Bronchial epithelial cell (primary cell): ENCODE measurements around the gene NEO1. TPM values are rescaled to one million over a fixed set of nuclear protein-coding genes. Genes with fewer than 3 reads are reported as not detected.

ENCODE experiments used
- DNase-seq: peaks from one replicate; pipeline ENCODE4 v3.0.0-alpha.2; 2010; ENCODE audit warnings: low read depth
- FAIRE-seq: peaks from 2 replicates; lab custom pipeline; 2011; peaks lifted over from hg19 to GRCh38; lab: Jason Lieb, UNC
- H3K27me3 ChIP-seq: 2 replicates; pipeline ENCODE4 v1.5.1; 2011; ENCODE audit warnings: low read length; ENCODE audit not compliant: control insufficient read depth, insufficient read depth
- H3K36me3 ChIP-seq: 2 replicates; pipeline ENCODE4 v1.5.1; 2011; ENCODE audit warnings: low read length; ENCODE audit not compliant: control insufficient read depth, insufficient read depth
- H3K4me3 ChIP-seq: 2 replicates; pipeline ENCODE4 v1.5.1; 2011; ENCODE audit warnings: mild to moderate bottlenecking, low read depth, low read length, control low read depth
- total RNA-seq: library from RNA; depleted of rRNA; stranded (reverse); fragments of >200 nt; gene quantifications from 2 replicates; pipeline ENCODE4 v1.2.1, GENCODE V29; 2014
- TF ChIP-seq, protein P1 (sequence below): IDR thresholded peaks from 2 replicates; pipeline ENCODE4 v1.5.1; 2011; ENCODE audit warnings: mild to moderate bottlenecking, moderate library complexity, low read length, control low read depth, inconsistent platforms; ENCODE audit not compliant: insufficient read depth, severe bottlenecking

NEO1 gene
- total RNA-seq, 1 donor from 2014 or later, result 10.5 TPM

DNA sequence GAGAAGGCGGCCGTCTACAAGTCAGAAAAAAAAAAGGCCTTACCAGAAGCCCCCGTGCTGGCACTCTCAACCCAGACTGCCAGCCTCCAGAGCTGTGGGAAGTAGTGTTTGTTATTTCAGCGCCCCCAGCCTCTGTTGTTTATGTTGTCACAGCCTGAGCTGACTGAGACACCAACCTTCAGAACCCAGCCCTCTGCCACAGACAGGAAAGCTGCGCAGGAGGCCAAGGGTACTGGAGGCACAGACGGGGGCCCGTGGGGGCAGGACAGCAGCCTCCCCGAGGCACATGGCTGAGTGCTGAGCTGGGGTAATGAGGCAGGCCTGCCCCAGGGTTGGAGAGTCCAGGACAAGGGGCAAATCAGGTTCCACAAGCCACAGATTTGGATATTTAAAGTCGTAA lies 282.8 kb downstream of the NEO1 start:
- H3K27me3 ChIP-seq, result peaks cover 5% of the 10 kb centered on the region
- DNase-seq (no peak), FAIRE-seq (no peak)
- TF ChIP-seq, protein P1, sequence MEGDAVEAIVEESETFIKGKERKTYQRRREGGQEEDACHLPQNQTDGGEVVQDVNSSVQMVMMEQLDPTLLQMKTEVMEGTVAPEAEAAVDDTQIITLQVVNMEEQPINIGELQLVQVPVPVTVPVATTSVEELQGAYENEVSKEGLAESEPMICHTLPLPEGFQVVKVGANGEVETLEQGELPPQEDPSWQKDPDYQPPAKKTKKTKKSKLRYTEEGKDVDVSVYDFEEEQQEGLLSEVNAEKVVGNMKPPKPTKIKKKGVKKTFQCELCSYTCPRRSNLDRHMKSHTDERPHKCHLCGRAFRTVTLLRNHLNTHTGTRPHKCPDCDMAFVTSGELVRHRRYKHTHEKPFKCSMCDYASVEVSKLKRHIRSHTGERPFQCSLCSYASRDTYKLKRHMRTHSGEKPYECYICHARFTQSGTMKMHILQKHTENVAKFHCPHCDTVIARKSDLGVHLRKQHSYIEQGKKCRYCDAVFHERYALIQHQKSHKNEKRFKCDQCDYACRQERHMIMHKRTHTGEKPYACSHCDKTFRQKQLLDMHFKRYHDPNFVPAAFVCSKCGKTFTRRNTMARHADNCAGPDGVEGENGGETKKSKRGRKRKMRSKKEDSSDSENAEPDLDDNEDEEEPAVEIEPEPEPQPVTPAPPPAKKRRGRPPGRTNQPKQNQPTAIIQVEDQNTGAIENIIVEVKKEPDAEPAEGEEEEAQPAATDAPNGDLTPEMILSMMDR, result no peak
- no peaks in the 10 kb centered on the region for H3K36me3 ChIP-seq
- no peak overlapping the region for H3K4me3 ChIP-seq

DNA sequence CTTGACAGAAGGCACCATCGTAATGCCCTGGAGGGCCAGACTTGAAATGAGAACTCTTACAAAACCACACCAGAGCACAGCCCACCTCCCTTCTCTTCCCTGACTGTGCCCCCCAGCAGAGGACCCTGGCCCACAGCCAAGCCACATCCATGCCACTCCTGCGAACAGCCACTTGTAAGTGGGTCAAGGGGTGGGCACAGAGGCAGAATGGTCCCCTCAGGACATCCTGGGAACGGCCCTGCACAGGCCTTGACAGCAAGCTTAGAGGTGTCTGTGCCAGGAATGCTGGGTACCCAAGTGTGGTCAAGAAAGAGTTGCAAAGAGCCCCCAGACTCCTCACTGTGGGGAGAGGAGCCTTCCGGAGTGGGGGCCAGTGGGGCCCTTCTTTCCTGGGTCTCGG lies 283.2 kb downstream of the NEO1 start:
- peaks cover 5% of the 10 kb centered on the region for H3K27me3 ChIP-seq
- TF ChIP-seq, protein P1, result no peak
- DNase-seq (no peak), FAIRE-seq (no peak)
- no peaks in the 10 kb centered on the region for H3K36me3 ChIP-seq
- H3K4me3 ChIP-seq, result no peak overlapping the region

DNA sequence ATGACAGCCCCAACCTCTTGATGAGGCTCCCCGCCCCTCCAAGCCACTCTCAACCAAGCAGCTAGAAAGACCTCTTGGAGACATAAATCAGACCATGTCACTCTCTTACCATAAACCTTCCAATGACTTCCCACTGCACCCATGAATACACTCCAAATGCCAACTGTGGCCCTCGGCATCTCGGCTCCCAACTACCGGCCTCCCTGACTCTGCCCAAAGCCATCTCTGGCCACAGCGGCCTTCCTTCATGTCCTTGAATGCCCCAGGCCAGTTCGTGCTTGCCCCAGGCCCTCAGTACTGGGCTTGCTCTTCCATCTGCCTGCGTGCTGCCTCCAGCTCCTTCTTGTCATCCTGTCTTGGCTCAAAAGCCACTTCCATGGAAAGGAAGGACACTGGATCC lies 284.5 kb downstream of the NEO1 start:
- DNase-seq, result no peak
- no peak for FAIRE-seq
- H3K27me3 ChIP-seq, result peaks cover 5% of the 10 kb centered on the region
- no peaks in the 10 kb centered on the region for H3K36me3 ChIP-seq
- TF ChIP-seq, protein P1, result no peak
- H3K4me3 ChIP-seq, result no peak overlapping the region

DNA sequence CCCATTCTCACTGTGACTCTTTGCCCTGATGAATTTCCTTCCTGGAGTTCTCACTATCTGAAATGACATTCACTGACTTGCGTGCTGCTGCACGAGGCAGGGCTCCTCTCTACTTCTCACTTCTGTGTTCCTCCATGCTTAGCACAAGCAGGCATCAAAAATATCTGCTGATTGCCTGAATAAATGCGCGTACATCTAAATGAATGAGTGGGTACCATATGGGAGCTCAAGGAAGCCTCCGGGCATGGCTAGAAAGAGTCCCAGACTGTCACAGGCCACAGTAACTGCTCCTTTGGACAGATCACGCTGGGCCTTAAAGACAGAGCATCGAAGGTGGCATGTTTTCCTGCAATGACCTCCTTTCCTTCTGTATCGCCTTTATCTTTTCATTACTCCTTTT lies 284.9 kb downstream of the NEO1 start:
- FAIRE-seq (peak; percentile 93), DNase-seq (no peak)
- TF ChIP-seq, protein P1, result no peak
- H3K4me3 ChIP-seq, result no peak overlapping the region
- peaks cover 5% of the 10 kb centered on the region for H3K27me3 ChIP-seq
- H3K36me3 ChIP-seq, result no peaks in the 10 kb centered on the region

DNA sequence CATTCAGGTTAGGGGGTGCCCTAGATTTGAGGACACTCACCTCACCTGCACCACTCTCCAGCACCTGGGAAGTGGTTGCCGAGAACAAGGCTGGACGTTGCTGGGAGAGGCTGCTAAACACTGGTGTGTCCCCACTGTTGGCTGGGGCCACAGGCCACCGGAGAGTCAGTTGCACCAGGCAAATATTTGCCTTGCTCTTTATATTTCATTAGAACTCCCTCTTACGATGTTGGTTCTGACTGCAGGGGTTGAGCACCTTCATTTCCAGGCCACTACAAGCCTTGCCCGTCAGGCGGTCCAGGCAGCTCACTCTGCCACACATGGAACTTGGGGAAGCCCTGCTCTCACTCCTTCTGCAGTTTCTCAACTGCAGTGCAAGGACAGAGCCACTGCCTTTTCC lies 285.8 kb downstream of the NEO1 start:
- FAIRE-seq, result no peak
- TF ChIP-seq, protein P1, result no peak
- no peaks in the 10 kb centered on the region for H3K36me3 ChIP-seq
- H3K27me3 ChIP-seq, result peaks cover 5% of the 10 kb centered on the region
- no peak for DNase-seq
- no peak overlapping the region for H3K4me3 ChIP-seq

DNA sequence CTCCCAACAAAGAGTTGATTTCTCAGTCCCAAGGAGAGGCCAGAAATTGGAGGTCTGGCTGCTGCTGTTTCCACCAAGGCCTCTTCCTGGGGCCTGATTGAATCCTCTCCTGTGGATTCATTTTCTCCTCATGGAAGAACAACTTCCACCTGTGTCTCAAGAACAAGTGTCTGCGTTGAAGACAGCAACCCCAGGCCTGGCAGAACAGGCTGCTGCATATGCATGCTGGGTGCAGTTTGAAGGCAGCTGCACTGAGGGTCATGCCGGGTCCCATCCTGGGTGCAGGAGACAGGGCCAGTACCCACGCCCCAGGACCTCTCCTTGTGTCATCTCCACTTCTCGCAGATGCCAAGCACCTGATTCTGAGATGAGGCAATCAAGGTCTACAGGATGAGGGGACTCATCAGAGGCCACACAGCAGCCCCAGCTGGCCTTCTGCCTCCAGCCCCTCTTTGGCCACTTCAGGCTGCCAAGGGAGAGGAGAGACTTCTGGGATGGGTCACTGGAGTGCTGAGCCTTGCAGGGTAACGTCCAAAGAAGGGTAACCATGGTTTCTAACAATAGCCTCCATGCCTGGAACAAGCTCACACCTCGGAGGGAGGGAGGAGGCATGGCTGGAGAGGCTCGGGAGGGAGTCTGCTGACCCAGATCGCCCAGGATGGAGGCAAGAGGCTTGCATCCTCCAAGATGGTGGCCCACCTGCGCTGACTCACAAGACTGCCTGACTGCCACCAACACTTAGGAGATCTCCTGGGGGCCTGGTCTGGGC lies 286.5 kb downstream of the NEO1 start:
- peaks cover 5% of the 10 kb centered on the region for H3K27me3 ChIP-seq
- TF ChIP-seq, protein P1, result no peak
- H3K4me3 ChIP-seq, result no peak overlapping the region
- FAIRE-seq (no peak), DNase-seq (no peak)
- no peaks in the 10 kb centered on the region for H3K36me3 ChIP-seq
